Dedifferentiated amniotic fluid mesenchymal stem cell (primary cell): ENCODE measurements around the gene CLEC7A.

Source experiments
- DNase-seq: peaks from one replicate; pipeline ENCODE4 v3.0.0-alpha.2; 2016; ENCODE audit errors: extremely low spot score

Gene CLEC7A

DNA sequence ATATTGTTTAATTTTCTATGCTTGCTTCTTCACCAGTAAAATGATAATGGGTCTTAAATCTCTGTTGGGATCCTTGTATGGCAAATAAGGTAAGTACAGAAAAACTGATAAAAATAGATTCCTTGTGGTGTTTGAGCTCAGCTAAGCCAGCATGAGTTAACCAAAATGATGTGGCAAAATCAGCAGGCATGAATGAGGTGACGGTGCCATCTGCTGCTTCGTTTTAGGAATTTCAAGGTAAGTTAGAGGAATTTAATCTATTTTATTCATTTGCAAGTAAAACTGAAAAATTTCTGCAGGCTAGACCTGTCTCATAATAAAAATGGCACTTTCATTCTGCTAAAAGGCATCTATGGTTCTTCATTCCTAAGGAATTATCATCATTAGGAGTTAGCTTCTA, 10.0 kb upstream of the CLEC7A start:
- DNase-seq, result peak; percentile 46

DNA sequence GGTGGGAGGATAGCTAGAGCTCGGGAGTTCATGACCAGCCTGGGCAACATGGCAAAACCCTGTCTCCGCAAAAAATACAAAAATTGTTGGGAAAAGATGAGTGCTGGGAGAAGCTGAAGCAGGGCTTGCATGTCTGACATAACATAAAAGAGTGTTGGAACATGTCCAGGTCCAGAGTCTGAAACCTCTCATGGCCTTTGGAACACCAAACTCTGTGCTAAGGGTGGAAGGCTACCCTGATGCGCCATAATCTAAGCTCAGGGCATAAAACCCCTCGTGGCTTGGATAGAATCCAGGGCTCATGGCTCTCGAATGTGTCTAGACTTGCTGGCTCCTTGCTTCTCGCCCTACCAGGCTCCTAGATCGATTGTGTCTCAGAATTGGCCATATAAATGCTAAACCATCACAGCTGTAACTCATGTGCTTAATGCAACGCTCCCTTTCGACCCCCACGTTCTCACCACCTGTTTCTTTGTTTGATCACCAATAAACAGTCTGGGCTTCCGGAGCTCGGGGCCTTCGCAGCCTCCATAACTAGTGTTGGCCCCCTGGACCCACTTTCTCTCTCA, 6.7 kb upstream of the CLEC7A start:
- DNase-seq, result no peak

- no peak for DNase-seq
Measured at GRCh38 chr12:10135126-10135525, 5.1 kb upstream of the CLEC7A start.

DNA sequence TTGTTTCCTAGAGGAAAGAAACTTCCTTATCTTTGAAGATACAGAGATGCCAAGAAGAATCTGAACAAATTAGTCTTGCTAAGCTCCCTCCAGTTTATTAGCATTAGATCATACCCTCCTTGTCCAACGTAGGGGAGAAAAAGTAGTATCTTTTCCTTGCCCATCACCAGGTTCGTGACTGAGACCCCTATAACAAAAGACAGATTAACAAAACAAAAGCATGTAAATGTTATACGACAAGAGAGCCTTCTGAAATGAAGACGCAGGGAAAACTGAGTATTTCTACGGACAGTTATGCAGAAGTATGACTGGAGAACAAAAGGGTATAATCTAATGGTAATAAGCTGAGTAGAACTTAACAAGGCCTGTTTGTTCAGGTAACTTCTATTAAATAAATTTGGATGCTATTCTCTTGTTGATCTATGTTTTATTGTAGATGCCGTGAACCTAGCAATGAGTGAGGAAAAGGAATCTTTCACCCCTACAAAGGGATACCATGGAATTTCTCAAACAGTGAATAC, 2.9 kb upstream of the CLEC7A start:
- no peak for DNase-seq

- no peak for DNase-seq
Measured at GRCh38 chr12:10131111-10131690, 1.2 kb upstream of the CLEC7A start.

- no peak for DNase-seq
Measured at GRCh38 chr12:10128687-10129086, 1.3 kb downstream of the CLEC7A start.

- DNase-seq, result no peak
Measured at GRCh38 chr12:10126413-10126812, 3.6 kb downstream of the CLEC7A start.

DNA sequence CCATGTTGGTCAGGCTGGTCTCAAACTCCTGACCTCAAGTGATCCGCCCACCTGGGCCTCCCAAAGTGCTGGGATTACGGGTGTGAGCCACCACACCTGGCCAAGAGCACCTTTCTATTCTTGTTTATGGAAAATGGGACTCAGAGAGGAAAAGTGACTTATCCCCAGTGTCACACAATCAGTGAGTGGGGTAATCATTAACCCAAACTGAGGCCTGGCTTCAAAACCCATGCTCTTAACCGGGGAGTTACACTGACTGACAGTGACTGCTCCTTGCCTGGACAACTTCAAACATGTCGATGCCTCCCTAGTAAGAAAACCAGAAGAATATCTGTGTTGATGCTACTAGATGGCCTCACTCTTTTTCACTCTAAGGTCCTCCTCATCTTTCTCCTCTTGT, 7.3 kb downstream of the CLEC7A start:
- no peak for DNase-seq

DNA sequence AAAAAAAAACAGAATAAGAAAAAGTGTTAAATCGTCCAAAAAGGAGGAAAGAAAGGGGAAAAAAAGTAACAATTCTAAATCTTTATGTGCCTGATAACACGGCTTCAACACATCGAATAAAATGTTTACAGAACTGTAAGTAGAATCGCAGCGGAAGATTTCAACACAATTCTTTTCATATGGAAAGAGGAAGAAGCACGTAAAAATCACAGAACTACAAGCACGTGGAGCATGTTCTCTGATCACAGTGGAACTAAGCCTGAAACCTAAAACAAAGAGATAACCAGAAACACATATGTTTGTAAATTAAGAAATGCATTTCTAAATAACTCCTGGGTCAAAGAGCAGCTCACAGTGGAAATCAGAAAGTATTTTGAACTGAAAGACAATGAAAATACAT, 8.7 kb downstream of the CLEC7A start:
- no peak for DNase-seq

GRCh38 chr12:10119066-10119465, 10.9 kb downstream of the CLEC7A start:
- no peak for DNase-seq

- no peak for DNase-seq
Measured at GRCh38 chr12:10115890-10116289, 14.1 kb downstream of the CLEC7A start.

DNA sequence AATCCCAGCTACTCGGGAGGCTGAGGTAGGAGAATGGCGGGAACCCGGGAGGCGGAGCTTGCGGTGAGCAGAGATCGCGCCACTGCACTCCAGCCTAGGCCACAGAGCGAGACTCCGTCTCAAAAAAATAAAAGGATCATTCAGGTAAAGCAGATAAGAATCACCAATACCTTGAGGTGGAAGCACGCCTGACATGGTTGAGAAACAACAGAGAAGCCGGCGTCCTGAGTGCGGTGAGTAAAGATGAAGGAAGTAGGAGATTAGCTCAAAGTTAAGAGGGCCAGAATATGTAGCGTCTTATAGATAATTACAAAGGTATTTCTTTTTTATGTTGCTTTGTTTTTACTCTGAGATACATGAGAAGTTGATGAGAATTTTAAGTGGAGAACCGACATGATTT, 14.7 kb downstream of the CLEC7A start:
- DNase-seq, result no peak

DNA sequence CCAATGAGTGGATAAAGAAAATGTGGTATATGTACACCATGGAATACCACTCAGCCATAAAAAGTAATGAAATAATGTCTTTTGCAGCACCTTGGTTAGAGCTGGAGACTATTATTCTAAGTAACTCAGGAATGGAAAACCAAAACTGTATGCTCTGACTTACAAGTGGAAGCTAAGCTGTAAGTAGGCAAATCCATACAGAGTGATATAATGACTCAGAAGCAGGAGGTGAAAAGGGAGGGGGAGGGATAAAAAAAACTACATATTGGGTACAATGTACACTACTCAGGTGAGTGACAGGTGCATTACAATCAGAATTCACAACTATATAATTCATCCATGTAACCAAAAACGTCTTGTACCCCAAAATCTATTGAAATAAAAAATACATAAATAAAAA, 16.1 kb downstream of the CLEC7A start:
- DNase-seq, result no peak

GRCh38 chr12:10113075-10113474, 16.9 kb downstream of the CLEC7A start:
- DNase-seq, result no peak

- no peak for DNase-seq
Measured at GRCh38 chr12:10111451-10111850, 18.5 kb downstream of the CLEC7A start.

DNA sequence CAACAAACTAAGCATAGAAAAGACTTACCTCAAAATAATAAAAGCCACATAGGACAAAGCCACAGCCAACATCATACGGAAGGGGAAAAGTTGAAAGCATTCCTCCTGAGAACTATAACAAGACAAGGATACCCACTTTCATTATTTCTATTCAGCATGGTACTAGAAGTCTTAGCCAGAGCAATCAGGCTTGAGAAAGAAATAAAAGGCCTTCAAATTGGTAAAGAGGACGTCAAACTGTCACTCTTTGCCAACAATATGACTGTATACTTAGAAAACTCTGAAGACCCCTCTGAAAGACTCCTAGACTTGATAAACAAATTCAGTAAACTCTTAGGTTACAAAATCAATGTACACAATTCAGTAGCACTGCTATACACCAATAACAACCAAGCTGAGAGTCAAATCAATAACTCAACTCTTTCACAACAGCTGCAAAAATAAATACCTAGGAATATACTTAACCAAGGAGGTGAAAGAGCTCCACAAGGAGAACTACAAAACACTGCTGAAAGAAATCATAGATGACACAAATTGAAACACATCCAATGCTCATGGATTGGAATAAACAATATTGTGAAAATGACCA, 19.6 kb downstream of the CLEC7A start:
- no peak for DNase-seq

- DNase-seq, result no peak
Measured at GRCh38 chr12:10102322-10102721, 27.7 kb downstream of the CLEC7A start.

DNA sequence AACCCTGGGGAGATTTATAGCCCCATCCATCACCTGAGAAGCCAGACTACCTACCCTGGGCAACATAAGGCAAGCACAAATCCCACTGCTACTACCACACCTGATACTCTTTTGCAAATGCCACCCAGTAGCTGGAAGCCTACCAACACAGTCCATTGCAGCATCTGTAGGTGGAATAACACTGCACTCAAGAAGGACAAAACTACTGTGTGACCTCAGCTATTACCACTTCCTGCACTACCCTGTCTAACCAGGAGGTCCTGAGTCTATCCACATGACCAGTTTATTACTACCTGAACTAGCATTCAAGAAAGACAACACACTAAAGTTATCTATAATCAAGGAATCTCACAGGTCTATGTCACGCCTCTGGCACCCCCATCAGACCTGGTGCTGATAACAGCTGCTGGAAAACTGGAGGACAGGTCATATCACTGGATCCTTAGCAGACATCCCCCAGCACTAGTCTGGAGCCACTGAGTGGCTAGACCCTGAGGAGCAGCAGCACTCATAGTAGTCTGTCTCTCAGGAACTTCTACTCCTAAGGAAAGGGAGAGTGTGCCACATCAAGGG, 28.3 kb downstream of the CLEC7A start:
- DNase-seq, result no peak

GRCh38 chr12:10101042-10101579, 28.9 kb downstream of the CLEC7A start:
- peak; percentile 64 for DNase-seq

DNA sequence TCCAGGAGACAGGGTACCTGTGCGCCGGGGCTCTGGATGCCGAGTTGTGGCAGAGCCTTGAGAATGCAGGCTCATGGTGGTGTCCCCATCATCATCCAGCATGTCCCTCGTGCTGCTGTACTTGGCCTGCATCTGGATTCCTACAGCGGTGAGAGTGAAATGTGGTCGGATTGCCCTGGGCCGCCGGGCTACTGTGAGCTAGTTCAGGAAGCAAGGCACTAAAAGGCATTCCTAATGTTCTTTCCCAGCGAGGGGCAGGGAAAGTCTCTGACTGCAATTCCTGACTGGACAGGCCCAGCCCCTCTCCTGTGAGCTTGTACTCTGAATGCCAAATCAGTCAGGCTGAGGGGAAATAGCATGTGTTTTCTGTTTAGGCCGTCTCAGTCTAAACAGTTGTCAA, 31.2 kb downstream of the CLEC7A start, which contains the start of gene CLEC1A:
TSS of gene CLEC1A (minus strand) at position 195 of the 400 bp plus-strand sequence. CDS start at position 132, 63 bp downstream.
- DNase-seq, result no peak

DNA sequence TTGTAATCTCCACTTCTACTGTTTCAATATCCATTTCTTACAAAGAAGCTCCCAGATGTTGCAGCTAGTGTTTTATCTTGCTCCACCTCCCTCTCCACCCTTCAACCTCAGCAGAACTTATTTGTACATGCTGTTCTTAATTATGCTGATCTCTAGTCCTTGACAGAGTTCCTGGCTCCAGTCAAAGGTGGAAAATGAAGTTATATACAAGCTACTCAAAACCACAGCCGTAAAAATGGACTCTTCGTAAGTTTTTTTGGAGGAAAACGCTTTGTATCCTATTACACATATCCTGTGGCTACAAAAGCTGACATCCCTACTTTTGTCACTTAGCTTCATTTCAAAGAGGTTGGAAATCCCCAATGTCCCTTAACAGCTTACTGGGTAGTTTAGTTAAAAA, 32.5 kb downstream of the CLEC7A start:
- no peak for DNase-seq

GRCh38 chr12:10095971-10096370, 34.0 kb downstream of the CLEC7A start:
- no peak for DNase-seq
